Esophagus squamous epithelium (tissue), 5 donors: Measurements from ENCODE around the gene SHFL. TPM values are rescaled to one million over a fixed set of nuclear protein-coding genes. Genes with fewer than 3 reads are reported as not detected.
A peak's percentile ranks its signal among the peaks of the same experiment; 100 is the strongest.

Experiments used
- DNase-seq: peaks from one replicate; lab custom pipeline; 2025; lab: John Stamatoyannopoulos, UW
- H3K27ac ChIP-seq, 4 donors: fragments of 200-600 bp; sonication (generic); one replicate each; pipeline ENCODE4 v1.5.1; 2016 to 2019; ENCODE audit warnings: mild to moderate bottlenecking in 1 of 4
- H3K27me3 ChIP-seq, 4 donors: fragments of 200-600 bp; sonication (generic); 1 replicate in 3 of 4; 2 replicates in 1 of 4; pipeline versions ENCODE4 v1.5.1 to v1.6.0; 2017 to 2021; ENCODE audit warnings: antibody characterized with exemption in 1 of 4
- H3K36me3 ChIP-seq, 3 donors: fragments of 200-600 bp; sonication (generic); one replicate each; pipeline ENCODE4 v1.5.1; 2016 to 2019
- H3K4me1 ChIP-seq, 3 donors: fragments of 200-600 bp; sonication (generic); one replicate each; pipeline ENCODE4 v1.5.1; 2017 to 2019
- H3K4me3 ChIP-seq, 4 donors: fragments of 200-600 bp; sonication (generic); 1 replicate in 3 of 4; 2 replicates in 1 of 4; pipeline ENCODE4 v1.5.1; 2016 to 2019; ENCODE audit warnings: mild to moderate bottlenecking in 2 of 4, moderate library complexity in 1 of 4
- H3K9me3 ChIP-seq, 3 donors: fragments of 200-600 bp; sonication (generic); one replicate each; pipeline ENCODE4 v1.5.1; 2016 to 2019
- CTCF ChIP-seq, 6 experiments: fragments of 450-650 bp in 4 of 6; fragments of 200-600 bp in 2 of 6; sonication (generic) in 2 of 6; IDR thresholded peaks; one replicate each; pipeline ENCODE4 v1.5.1; 2016 to 2019; ENCODE audit warnings: antibody characterized with exemption in 6 of 6, mild to moderate bottlenecking in 4 of 6, moderate library complexity in 4 of 6
- POLR2A ChIP-seq, 4 donors: fragments of 450-650 bp; IDR thresholded peaks; one replicate each; pipeline ENCODE4 v1.6.1; 2017; ENCODE audit warnings: antibody characterized with exemption in 4 of 4, mild to moderate bottlenecking in 4 of 4, moderate library complexity in 3 of 4
- WGBS, 2 donors: methylation state at CpG; one replicate each; pipeline ENCODE4 v1.1.5; 2018; 5-methylcytosine and 5-hydroxymethylcytosine counted together
- intact Hi-C: fragments of 100-400 bp; cut with DNase I; formaldehyde crosslinking; loops from one replicate; pipeline ENCODE4 v1.15.0; 2022
- total RNA-seq, 4 donors: library from RNA; depleted of rRNA; stranded (reverse); fragments of >200 nt; gene quantifications; one replicate each; pipeline ENCODE4 v1.1.0, GENCODE V29; 2016
- donor health status: DM: yes; HTN: yes; CAD: no.

SHFL gene
- total RNA-seq, 4 donors from 2014 or later, result 10.0 to 23.7 (median 14.7) TPM

- peaks cover 0 to 67% (median 0%) of the 10 kb centered on the region in 4 donors for H3K27me3 ChIP-seq
- 35 to 56% methylated on average over 5 to 8 of the region's 21 CpGs for WGBS, 2 donors
- no peak for TF ChIP-seq POLR2A (IDR thresholded peaks at IDR 0.05)
- TF ChIP-seq CTCF (IDR thresholded peaks at IDR 0.05), result no peak
- no peak for DNase-seq
- intact Hi-C loops, result no loop called here
- no peak overlapping the region for H3K4me3 ChIP-seq
- no peaks in the 10 kb centered on the region for H3K36me3 ChIP-seq
- no peaks in the 10 kb centered on the region for H3K4me1 ChIP-seq
- H3K9me3 ChIP-seq, result no peaks in the 10 kb centered on the region
- H3K27ac ChIP-seq, result no peak overlapping the region
Measured at GRCh38 chr19:10061717-10062310, 24.3 kb upstream of the SHFL start.

- DNase-seq, result no peak
- H3K4me1 ChIP-seq, result no peaks in the 10 kb centered on the region
- no peaks in the 10 kb centered on the region for H3K36me3 ChIP-seq
- TF ChIP-seq CTCF (IDR thresholded peaks at IDR 0.05), result no peak
- no peak for TF ChIP-seq POLR2A (IDR thresholded peaks at IDR 0.05)
- WGBS, 2 donors, result 44 to 56% methylated on average over 4 of the region's 4 CpGs
- no peak overlapping the region for H3K27ac ChIP-seq
- intact Hi-C loops, result no loop called here
- H3K4me3 ChIP-seq, result no peak overlapping the region
- H3K9me3 ChIP-seq, result no peaks in the 10 kb centered on the region
- peaks cover 0 to 34% (median 0%) of the 10 kb centered on the region in 4 donors for H3K27me3 ChIP-seq
Measured at GRCh38 chr19:10068205-10068604, 17.9 kb upstream of the SHFL start.

- Histone ChIP-seq H3K4me1 (no peaks in the 10 kb centered on the region), H3K9me3 (peaks cover 0 to 8% (median 0%) of the 10 kb centered on the region in 3 donors), H3K27ac (no peak overlapping the region), H3K27me3 (peaks cover 0 to 30% (median 0%) of the 10 kb centered on the region in 4 donors), H3K4me3 (no peak overlapping the region), H3K36me3 (no peaks in the 10 kb centered on the region)
- intact Hi-C loops, result no loop called here
- DNase-seq, result no peak
- no peak for TF ChIP-seq POLR2A (IDR thresholded peaks at IDR 0.05)
- no peak for TF ChIP-seq CTCF (IDR thresholded peaks at IDR 0.05)
- WGBS, 2 donors, result 47 to 64% methylated on average over 5 of the region's 6 CpGs
Measured at GRCh38 chr19:10069046-10069445, 17.1 kb upstream of the SHFL start.

- DNase-seq, result no peak
- peaks cover 0 to 17% (median 0%) of the 10 kb centered on the region in 4 donors for H3K27me3 ChIP-seq
- TF ChIP-seq POLR2A (IDR thresholded peaks at IDR 0.05) (no peak), CTCF (IDR thresholded peaks at IDR 0.05) (no peak)
- H3K4me3 ChIP-seq, result no peak overlapping the region
- no peaks in the 10 kb centered on the region for H3K36me3 ChIP-seq
- no peaks in the 10 kb centered on the region for H3K4me1 ChIP-seq
- H3K27ac ChIP-seq, result no peak overlapping the region
- peaks cover 0 to 10% (median 0%) of the 10 kb centered on the region in 3 donors for H3K9me3 ChIP-seq
- WGBS, 2 donors, result 61 to 64% methylated on average over 5 to 12 of the region's 22 CpGs
- intact Hi-C loops, result no loop called here
Measured at GRCh38 chr19:10070730-10071446, 15.2 kb upstream of the SHFL start.

- no peak overlapping the region for H3K27ac ChIP-seq
- TF ChIP-seq CTCF (IDR thresholded peaks at IDR 0.05) (peak in 5 of 6 experiments; percentile 6 to 60 (median 34)), POLR2A (IDR thresholded peaks at IDR 0.05) (no peak)
- H3K4me1 ChIP-seq, result no peaks in the 10 kb centered on the region
- WGBS, 2 donors, result 33 to 52% methylated on average over 2 of the region's 2 CpGs
- intact Hi-C loops, result no loop called here
- no peaks in the 10 kb centered on the region for H3K36me3 ChIP-seq
- H3K4me3 ChIP-seq, result no peak overlapping the region
- no peak for DNase-seq
- peaks cover 0 to 14% (median 0%) of the 10 kb centered on the region in 4 donors for H3K27me3 ChIP-seq
- peaks cover 0 to 10% (median 0%) of the 10 kb centered on the region in 3 donors for H3K9me3 ChIP-seq
Measured at GRCh38 chr19:10074153-10074552, 12.0 kb upstream of the SHFL start.
